ENCODE results near the gene VSIG10. TPM values are rescaled to one million over a fixed set of nuclear protein-coding genes. Genes with fewer than 3 reads are reported as not detected.

The VSIG10 gene
- total RNA-seq, 2 experiments from 2014 or later: 9.2 to 14.4 TPM

Other genes starting within 250 kb of the VSIG10 start
- not detected for gene KSR2, start 135.0 kb downstream of the VSIG10 start, total RNA-seq
- gene RFC5, start 87.3 kb downstream of the VSIG10 start, total RNA-seq: 10 to 100 TPM; 55.4 to 55.7 TPM
- 10 to 100 TPM; 44.1 to 52.1 TPM for gene WSB2, start 42.8 kb downstream of the VSIG10 start, total RNA-seq
- gene PEBP1, start 32.1 kb upstream of the VSIG10 start, total RNA-seq: 100 to 1,000 TPM in 1 of 2 experiments, 10 to 100 TPM in 1; 93.7 to 136 TPM

All from activated CD8-positive, alpha-beta memory T cell treated with anti-CD3 and anti-CD28 coated beads, Interleukin-2, amount 10 ng/mL, durations not matched to agents 7 days and 5 days (primary cell).